NCI-H2171 treated with DMSO at 0.1 percent for 48 hours (cell line): Measurements from ENCODE around the gene PFKFB3.
A peak's percentile ranks its signal among the peaks of the same experiment; 100 is the strongest.
"Not testable (repeated sequence)": the region's sequence is repeated elsewhere in the genome, so short reads cannot be mapped to it uniquely, and the experiment has no call there.

ENCODE experiments used
- DNase-seq: peaks from one replicate; lab custom pipeline; 2025; lab: John Stamatoyannopoulos, UW

The PFKFB3 gene

DNA sequence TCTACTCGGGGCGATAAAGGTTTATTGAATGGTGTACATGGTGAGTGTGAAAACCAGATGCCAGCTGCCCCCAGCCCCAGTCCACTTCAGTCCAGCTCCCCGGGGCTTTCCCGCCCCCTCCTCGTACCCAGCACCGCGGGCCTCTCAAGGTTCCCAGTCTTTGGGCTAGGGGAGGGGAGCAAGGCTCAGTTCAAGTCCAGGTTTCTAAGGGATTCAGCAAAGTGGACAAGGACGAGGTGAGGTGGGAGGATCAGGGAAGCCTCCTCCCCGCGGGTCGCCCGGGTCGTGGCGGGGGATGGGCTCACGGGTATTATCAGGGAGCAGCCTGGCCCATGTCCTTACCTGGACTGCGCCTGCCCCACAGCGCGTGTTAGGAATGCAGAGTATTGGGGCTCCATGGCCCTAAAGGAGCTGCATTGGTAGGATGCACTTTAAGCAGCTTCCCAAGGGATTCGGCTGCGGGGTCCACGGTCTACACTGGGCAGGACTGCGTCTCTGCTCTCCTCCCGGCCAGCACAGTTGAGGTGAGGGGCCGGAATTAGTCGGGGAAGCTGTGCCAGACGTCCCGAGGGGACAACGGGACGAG is 541 bp upstream of the PFKFB3 start:
- no peak for DNase-seq

- DNase-seq, result peak; percentile 25
Observed at GRCh38 chr10:6203331-6204062, 765 bp downstream of the PFKFB3 start.

DNA sequence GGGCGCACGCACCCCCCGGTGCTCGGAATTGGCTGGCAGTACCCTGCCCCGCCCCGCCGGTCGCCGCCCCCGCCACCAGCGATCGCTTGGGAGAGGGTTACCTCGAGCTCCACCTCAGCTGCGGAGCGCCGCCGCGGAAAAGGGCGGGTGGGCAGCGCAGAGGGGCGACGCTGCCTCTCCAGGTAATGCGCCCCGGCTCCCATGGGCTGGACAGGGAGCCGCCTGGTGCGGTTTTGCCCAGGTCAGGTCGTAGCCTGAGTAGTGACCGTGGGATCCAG is 1.3 kb downstream of the PFKFB3 start:
- no peak for DNase-seq

DNA sequence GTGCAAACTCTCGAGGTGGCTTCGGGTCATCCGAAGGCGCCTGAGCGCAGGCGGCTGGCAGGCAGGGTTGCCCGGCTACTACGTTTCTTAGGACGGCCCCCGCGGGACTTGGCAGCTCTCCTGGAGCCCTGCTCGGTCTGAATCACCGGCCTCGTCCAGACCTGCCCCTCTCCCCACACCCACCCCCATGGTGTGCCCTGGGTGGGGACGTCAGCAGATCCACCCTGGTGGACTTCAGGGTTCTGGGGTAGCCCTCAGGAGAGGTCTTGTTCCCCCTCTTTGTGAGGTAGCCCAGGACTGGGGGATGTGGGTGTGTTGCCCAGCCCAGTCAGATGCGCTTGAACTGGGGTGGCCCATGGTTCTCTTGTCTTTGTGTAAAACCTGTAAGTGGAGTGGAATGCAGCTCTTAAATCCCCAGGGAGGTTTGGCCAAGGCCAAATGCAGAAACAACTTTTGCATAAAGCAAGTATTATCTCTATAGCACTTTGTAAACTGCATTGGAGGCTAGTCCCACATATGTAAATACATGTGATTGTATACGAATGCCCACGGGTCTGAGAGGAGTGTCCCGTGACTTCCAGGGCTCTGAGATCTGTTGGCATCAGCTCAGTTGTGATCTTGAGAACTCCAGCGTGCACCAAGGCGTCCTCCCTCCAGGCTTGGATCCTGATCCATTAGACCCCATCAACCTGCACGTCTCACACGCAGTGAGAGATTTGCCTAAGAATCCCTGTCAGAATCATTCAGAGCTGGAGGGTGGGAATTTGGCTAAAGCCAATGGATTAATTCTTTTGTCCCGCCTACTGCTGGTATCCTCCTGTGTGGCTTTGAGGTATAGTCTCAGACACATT is 1.8 kb downstream of the PFKFB3 start:
- no peak for DNase-seq

- DNase-seq, result not testable (repeated sequence)
Observed at GRCh38 chr10:6206486-6206885, 3.8 kb downstream of the PFKFB3 start.

DNA sequence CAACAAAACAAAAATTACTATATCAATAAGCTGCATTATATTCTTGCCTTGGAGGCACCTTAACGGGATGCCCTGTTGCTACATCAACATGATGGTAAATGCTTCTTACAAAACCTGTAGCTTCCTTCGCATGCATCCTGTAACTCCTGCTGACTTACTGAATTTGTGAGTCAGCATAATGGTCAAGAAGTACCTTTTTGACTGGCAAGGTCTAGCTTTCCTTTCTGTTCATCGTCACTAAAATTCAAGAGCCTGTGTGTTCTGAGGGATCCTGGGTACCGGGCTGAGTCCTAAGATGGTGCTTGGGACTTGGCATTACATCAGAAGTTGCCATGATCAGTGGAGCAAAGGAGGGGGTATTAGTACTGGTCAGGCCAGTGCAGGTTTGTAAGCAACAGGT is 4.9 kb downstream of the PFKFB3 start:
- no peak for DNase-seq

- no peak for DNase-seq
Observed at GRCh38 chr10:6208799-6209235, 6.1 kb downstream of the PFKFB3 start.

DNA sequence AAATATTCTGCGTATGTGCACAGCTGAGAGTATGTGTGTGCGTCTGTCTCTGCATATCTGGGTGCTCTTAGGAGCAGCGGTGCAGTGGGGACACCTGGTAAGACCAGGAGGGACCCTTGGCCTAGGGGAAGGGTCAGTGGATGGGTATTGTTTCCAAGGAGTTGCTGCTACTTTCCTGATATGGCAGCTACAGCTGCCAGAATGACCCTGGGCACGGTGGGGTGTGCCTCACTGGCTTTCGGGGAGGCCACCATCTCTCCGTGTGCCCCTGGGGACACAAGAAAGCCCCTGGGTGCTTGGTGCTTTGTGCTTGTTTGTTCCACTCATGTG is 8.6 kb downstream of the PFKFB3 start:
- no peak for DNase-seq

- DNase-seq, result no peak
Observed at GRCh38 chr10:6211671-6212635, 9.2 kb downstream of the PFKFB3 start.

- DNase-seq, result no peak
Observed at GRCh38 chr10:6212806-6213205, 10.1 kb downstream of the PFKFB3 start.

DNA sequence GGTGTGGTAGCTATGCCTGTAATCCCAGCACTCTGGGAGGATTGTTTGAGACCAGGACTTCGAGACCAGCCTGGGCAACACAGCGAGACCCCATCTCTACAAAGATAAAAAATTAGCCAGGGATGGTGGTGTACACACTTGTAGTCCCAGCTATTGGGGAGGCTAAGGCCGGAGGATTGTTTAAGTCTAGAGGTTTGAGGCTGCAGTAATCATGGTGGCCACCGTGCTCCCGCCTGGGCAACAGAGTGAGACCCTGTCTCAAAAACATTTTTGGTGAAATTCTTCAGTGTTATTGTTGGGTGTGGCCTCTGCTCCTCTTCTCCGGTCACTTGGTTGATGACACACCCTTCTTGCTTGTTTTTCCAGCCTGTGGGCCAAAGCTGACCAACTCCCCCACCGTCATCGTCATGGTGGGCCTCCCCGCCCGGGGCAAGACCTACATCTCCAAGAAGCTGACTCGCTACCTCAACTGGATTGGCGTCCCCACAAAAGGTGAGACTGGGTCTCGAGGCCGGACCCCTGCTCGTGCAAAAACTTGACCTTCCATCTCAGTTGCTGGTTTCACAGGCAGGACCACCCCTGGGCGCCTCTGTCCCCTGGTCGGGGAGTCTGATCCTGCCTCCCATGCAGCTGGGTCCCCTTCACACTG is 10.6 kb downstream of the PFKFB3 start:
- no peak for DNase-seq

DNA sequence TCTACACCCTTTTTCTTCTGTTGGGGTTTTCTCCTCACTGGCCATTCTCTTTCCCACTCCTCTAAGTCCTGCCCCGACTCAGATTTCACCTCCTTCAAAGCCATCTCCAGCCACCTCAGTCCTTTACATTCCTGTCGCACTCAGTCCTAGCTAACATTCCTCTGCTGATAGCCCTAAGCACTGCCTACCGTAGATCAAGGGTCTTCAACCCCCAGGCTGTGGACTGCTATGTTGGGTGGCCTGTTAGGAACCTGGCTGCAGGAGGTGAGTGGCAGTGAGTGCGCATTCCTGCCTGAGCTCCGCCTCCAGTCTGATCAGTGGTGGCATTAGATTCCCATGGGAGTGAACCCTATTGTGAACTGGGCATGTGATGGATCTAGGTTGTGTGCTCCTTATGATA is 11.2 kb downstream of the PFKFB3 start:
- DNase-seq, result no peak

GRCh38 chr10:6214612-6215011 is 11.9 kb downstream of the PFKFB3 start:
- DNase-seq, result no peak

DNA sequence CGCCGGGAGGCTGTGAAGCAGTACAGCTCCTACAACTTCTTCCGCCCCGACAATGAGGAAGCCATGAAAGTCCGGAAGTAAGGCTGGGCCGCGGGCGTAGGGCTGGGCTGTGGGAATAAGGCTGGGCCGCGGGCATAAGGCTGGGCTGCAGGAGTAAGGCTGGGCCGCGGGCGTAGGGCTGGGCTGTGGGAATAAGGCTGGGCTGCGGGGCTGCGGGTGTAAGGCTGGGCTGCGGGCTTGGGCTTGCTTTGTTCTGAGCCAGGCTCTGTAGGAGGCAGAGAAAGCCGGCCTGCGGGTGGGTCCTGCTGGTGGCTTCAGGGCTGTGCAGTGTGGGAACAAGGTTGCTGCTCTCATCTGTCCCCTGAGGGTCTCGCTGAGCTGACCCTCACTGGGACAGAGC is 12.5 kb downstream of the PFKFB3 start:
- DNase-seq, result no peak

DNA sequence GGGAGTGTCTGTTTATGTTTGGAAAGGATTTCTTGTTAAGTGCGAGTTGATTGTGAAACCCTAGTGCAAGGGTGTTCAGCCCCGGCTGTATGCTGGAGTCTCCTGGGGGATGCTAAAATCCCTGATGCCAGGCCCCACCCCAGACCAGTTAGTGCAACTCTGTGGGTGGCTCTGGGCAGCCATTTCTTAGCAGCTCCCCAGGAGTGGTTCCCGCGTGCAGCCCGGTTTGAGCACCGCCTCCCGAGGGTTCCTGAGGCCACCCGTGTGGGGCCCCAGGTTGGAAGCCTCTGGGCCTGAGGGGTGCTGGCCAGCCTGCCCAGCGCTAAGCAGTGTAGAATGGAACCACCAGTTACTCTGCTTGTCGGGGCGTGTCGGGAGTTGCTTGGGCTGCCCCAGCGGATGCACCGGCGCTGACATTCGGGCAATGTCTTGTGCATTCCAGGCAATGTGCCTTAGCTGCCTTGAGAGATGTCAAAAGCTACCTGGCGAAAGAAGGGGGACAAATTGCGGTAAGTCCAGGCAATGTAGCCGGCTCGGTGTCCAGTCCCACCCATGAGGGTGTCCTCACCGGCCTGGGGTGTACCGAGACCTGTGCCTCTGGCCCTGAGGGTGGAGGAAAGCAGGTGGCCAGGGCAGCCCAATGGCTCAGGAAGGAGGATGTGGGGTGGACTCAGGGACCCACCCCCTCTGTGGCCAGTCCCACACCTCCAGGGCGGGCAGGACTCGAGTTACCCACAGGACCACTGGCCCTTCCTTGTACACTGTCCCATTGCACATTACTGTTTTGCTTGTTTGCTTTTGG is 13.2 kb downstream of the PFKFB3 start:
- DNase-seq, result no peak

GRCh38 chr10:6216916-6217315 is 14.2 kb downstream of the PFKFB3 start:
- DNase-seq, result no peak

- DNase-seq, result no peak
Observed at GRCh38 chr10:6217611-6218010, 14.9 kb downstream of the PFKFB3 start.

DNA sequence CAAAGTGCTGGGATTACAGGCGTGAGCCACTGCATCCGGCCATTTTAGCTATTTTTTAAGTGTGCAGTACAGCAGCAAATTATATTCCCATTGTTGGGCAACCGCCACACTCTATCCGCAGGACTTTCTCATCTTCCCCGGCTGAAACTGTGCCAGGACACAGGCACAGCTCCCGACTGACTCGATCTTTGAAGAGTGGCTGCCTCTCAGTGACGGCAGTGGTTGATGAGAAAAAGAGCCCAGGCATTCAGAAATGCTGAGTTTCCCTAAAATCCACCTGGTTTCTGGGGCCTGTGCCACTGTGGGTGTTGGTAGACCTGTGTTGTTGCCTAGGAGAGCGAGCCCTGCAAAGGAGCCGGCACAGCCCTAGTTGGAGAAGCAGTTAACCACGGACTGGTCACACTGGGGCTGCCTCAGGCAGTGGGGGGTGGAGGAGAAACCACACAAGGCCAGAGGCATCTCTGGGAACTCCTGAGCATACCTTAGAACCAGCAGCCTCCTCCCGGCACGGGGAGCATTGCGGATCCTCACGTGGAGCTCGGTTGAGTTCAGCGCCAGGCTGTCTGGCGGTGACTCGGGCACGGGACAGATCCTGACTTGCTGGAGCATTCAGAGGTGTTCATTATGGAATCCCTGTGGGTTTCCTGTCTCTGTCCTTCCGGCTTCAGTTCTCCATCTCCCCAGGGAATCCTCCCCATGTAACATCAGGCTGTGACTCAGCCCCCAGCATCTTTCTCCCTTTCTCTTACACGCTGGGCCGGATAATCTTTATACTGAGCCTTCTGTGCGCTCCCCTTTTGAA is 16.2 kb downstream of the PFKFB3 start:
- DNase-seq, result peak; percentile 29

DNA sequence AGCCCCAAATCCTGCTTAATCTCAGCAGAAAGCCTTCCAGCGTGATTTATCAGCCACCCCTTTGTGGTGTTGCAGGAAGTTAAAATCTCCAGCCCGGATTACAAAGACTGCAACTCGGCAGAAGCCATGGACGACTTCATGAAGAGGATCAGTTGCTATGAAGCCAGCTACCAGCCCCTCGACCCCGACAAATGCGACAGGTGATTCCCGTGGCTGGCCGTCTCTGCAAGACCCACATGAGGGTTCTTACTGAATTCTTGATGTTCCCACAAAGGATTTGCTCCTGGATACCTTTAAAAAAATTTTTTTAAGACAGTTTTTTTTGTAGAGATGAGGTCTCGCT is 16.7 kb downstream of the PFKFB3 start:
- DNase-seq, result no peak
